Transverse colon (tissue), 4 donors: ENCODE results near the gene RCE1.

Experiments
- CTCF ChIP-seq, 5 experiments: fragments of 200-600 bp in 3 of 5; fragments of 450-650 bp in 2 of 5; sonication (generic) in 3 of 5; IDR thresholded peaks; 1 replicate in 2 of 5; 2 replicates in 3 of 5; pipeline ENCODE4 v1.5.1; 2016 to 2017; ENCODE audit warnings: antibody characterized with exemption in 5 of 5, inconsistent platforms in 3 of 5, mild to moderate bottlenecking in 2 of 5, moderate library complexity in 1 of 5
- POLR2AphosphoS5 ChIP-seq, 3 donors: sonication (generic); formaldehyde crosslinking; IDR thresholded peaks; one replicate each; pipeline ENCODE4 v1.6.1; 2016; ENCODE audit warnings: antibody characterized with exemption in 3 of 3

GRCh38 chr11:66851698-66852465 is 8.6 kb downstream of the RCE1 start:
- peak in 1 of 5 experiments; percentile 6 for TF ChIP-seq CTCF (IDR thresholded peaks at IDR 0.05)
- no peak for TF ChIP-seq POLR2AphosphoS5 (IDR thresholded peaks at IDR 0.05)
